ENCODE results near the gene ASCL1.

ASCL1 gene

GRCh38 chr12:102990419-102990818 is 32.9 kb downstream of the ASCL1 start:
- no peak for DNase-seq

- DNase-seq = no peak
These were observed 34.8 kb downstream of the ASCL1 start for GRCh38 chr12:102992297-102992696.

- no peak for DNase-seq
These were observed 35.2 kb downstream of the ASCL1 start for GRCh38 chr12:102992720-102993119.

GRCh38 chr12:102993537-102993936 is 36.1 kb downstream of the ASCL1 start:
- DNase-seq = no peak

GRCh38 chr12:102995372-102995771 is 37.9 kb downstream of the ASCL1 start:
- no peak for DNase-seq
